Measurements from ENCODE around the gene MAPK6.
A peak's percentile ranks its signal among the peaks of the same experiment; 100 is the strongest.
"Not testable (repeated sequence)": the region's sequence is repeated elsewhere in the genome, so short reads cannot be mapped to it uniquely, and the experiment has no call there.

Gene MAPK6

GRCh38 chr15:52018693-52019393, at the start of gene MAPK6:
Gene MAPK6 (plus strand): TSS chr15:52019219. CDS start chr15:52046461, 27,242 bp downstream.
- peak; percentile 94 for DNase-seq

GRCh38 chr15:51969728-51970127, 49.3 kb upstream of the MAPK6 start:
- no peak for DNase-seq

GRCh38 chr15:51970132-51970817, 48.7 kb upstream of the MAPK6 start:
- no peak for DNase-seq

GRCh38 chr15:51971032-51971374, 48.0 kb upstream of the MAPK6 start:
- DNase-seq = no peak

- peak; percentile 88 for DNase-seq
These were observed 47.5 kb upstream of the MAPK6 start, which contains the start of gene LEO1 for GRCh38 chr15:51971375-51972133. Gene LEO1 (minus strand): TSS chr15:51971778. CDS start chr15:51971745, 33 bp downstream.

- no peak for DNase-seq
These were observed 45.8 kb upstream of the MAPK6 start for GRCh38 chr15:51973220-51973619.

GRCh38 chr15:51973775-51974174, 45.2 kb upstream of the MAPK6 start:
- DNase-seq = no peak

- peak; percentile 57 for DNase-seq
These were observed 36.8 kb upstream of the MAPK6 start for GRCh38 chr15:51982013-51982769.

- DNase-seq = no peak
These were observed 36.3 kb upstream of the MAPK6 start for GRCh38 chr15:51982770-51983103.

- DNase-seq = no peak
These were observed 27.9 kb upstream of the MAPK6 start for GRCh38 chr15:51991141-51991540.

GRCh38 chr15:51992953-51993352, 26.1 kb upstream of the MAPK6 start:
- no peak for DNase-seq

GRCh38 chr15:52002351-52002750, 16.7 kb upstream of the MAPK6 start:
- no peak for DNase-seq

GRCh38 chr15:52003089-52003488, 15.9 kb upstream of the MAPK6 start:
- not testable (repeated sequence) for DNase-seq

- DNase-seq = no peak
These were observed 15.3 kb upstream of the MAPK6 start for GRCh38 chr15:52003710-52004109.

GRCh38 chr15:52004806-52005205, 14.2 kb upstream of the MAPK6 start:
- no peak for DNase-seq

- peak; percentile 42 for DNase-seq
These were observed 13.0 kb upstream of the MAPK6 start for GRCh38 chr15:52005748-52006701.

- DNase-seq = no peak
These were observed 12.2 kb upstream of the MAPK6 start for GRCh38 chr15:52006702-52007340.

- DNase-seq = no peak
These were observed 10.7 kb upstream of the MAPK6 start for GRCh38 chr15:52008359-52008697.

- DNase-seq = no peak
These were observed 10.2 kb upstream of the MAPK6 start for GRCh38 chr15:52008698-52009434.
